DND-41 (cell line): ENCODE measurements around the gene SND1.

Experiments
- ATAC-seq: fragments of 200-7000 bp; cut with Tn5 transposase; 3 replicates; pipeline ENCODE4 v1.9.1; 2021; ENCODE audit warnings: low read depth; ENCODE audit not compliant: insufficient read depth
- DNase-seq: peaks from one replicate; pipeline ENCODE4 v3.0.0-alpha.2; 2020
- H2AFZ ChIP-seq: 2 replicates; pipeline ENCODE4 v1.6.0; 2012; ENCODE audit warnings: low read depth, low read length
- H3K27ac ChIP-seq: 2 replicates; pipeline ENCODE4 v1.5.1; 2012; ENCODE audit warnings: low read length, inconsistent platforms
- H3K27me3 ChIP-seq: fragments of 200-600 bp; sonication (generic); 2 replicates; pipeline ENCODE4 v1.6.0; 2012; ENCODE audit warnings: low read length, mild to moderate bottlenecking, inconsistent platforms; ENCODE audit not compliant: insufficient read depth, poor library complexity
- H3K36me3 ChIP-seq: 2 replicates; pipeline ENCODE4 v1.5.1; 2012; ENCODE audit warnings: low read length, inconsistent platforms; ENCODE audit not compliant: insufficient read depth
- H3K4me1 ChIP-seq: 2 replicates; pipeline ENCODE4 v1.5.1; 2012; ENCODE audit warnings: mild to moderate bottlenecking, low read length; ENCODE audit not compliant: insufficient read depth
- H3K4me2 ChIP-seq: 2 replicates; pipeline ENCODE4 v1.6.0; 2012; ENCODE audit warnings: mild to moderate bottlenecking, moderate library complexity, low read length, inconsistent platforms; ENCODE audit not compliant: insufficient read depth
- H3K4me3 ChIP-seq, 2 experiments: fragments of 200-600 bp in 1 of 2; shearing (Covaris generic) in 1 of 2; 2 replicates each; pipeline ENCODE4 v1.5.1; 2012 to 2016; ENCODE audit warnings: inconsistent platforms in 2 of 2, low read length in 2 of 2, mild to moderate bottlenecking in 2 of 2, low read depth in 1 of 2, moderate library complexity in 1 of 2
- H3K79me2 ChIP-seq: 2 replicates; pipeline ENCODE4 v1.6.0; 2012; ENCODE audit warnings: low read length, inconsistent platforms; ENCODE audit not compliant: insufficient read depth
- H3K9ac ChIP-seq: 2 replicates; pipeline ENCODE4 v1.6.0; 2012; ENCODE audit warnings: low read depth, mild to moderate bottlenecking, inconsistent platforms, low read length, moderate library complexity
- H3K9me3 ChIP-seq: 2 replicates; pipeline ENCODE4 v1.5.1; 2012; ENCODE audit warnings: low read length, moderate library complexity, mild to moderate bottlenecking, inconsistent platforms; ENCODE audit not compliant: insufficient read depth, severe bottlenecking
- H4K20me1 ChIP-seq: 2 replicates; pipeline ENCODE4 v1.6.0; 2012; ENCODE audit warnings: low read length; ENCODE audit not compliant: insufficient read depth
- CTCF ChIP-seq: IDR thresholded peaks from 2 replicates; pipeline ENCODE4 v1.5.1; 2012; ENCODE audit warnings: borderline replicate concordance, low read length, moderate library complexity, mild to moderate bottlenecking; ENCODE audit not compliant: poor library complexity, severe bottlenecking; ENCODE audit errors: extremely low read depth
- EZH2 ChIP-seq: IDR thresholded peaks from 3 replicates; pipeline ENCODE4 v1.6.1; 2012; ENCODE audit warnings: borderline replicate concordance, low read depth, mild to moderate bottlenecking, moderate library complexity, low read length, inconsistent platforms; ENCODE audit not compliant: severe bottlenecking

Gene SND1

GRCh38 chr7:127782654-127783559 is 130.9 kb downstream of the SND1 start:
- Histone ChIP-seq H3K9me3 (no peaks in the 10 kb centered on the region), H3K9ac (no peak overlapping the region), H3K4me2 (no peak overlapping the region), H3K27me3 (no peaks in the 10 kb centered on the region), H3K4me3 (no peak overlapping the region), H3K79me2 (peaks cover 4% of the 10 kb centered on the region; the same call in 1 of the 2 replicates), H2AFZ (no peak overlapping the region), H3K4me1 (no peaks in the 10 kb centered on the region), H3K27ac (no peak overlapping the region), H3K36me3 (peaks cover 5% of the 10 kb centered on the region; the same call in 1 of the 2 replicates), H4K20me1 (peaks cover 15% of the 10 kb centered on the region; the same call in 1 of the 2 replicates)
- ATAC-seq (no peak), DNase-seq (no peak)
- TF ChIP-seq EZH2 (no peak), CTCF (no peak)

- no peak for DNase-seq
Measured at GRCh38 chr7:127786184-127786583, 134.2 kb downstream of the SND1 start.

GRCh38 chr7:127789031-127789430 is 137.0 kb downstream of the SND1 start:
- H4K20me1 ChIP-seq = peaks cover 26% of the 10 kb centered on the region
- ATAC-seq (no peak), DNase-seq (no peak)
- H3K4me2 ChIP-seq = no peak overlapping the region
- no peaks in the 10 kb centered on the region for H3K9me3 ChIP-seq
- H3K27me3 ChIP-seq = no peaks in the 10 kb centered on the region
- H3K4me3 ChIP-seq = no peak overlapping the region
- no peak overlapping the region for H2AFZ ChIP-seq
- TF ChIP-seq CTCF = no peak
- no peak for TF ChIP-seq EZH2
- no peak overlapping the region for H3K9ac ChIP-seq
- H3K4me1 ChIP-seq = no peaks in the 10 kb centered on the region
- H3K36me3 ChIP-seq = peaks cover 5% of the 10 kb centered on the region; the same call in 1 of the 2 replicates
- peaks cover 8% of the 10 kb centered on the region; the same call in 1 of the 2 replicates for H3K79me2 ChIP-seq
- H3K27ac ChIP-seq = no peak overlapping the region

More at GRCh38 chr7:127786184-127786583, 134.2 kb downstream of the SND1 start:
- no peak overlapping the region for H3K9ac ChIP-seq
- H3K4me1 ChIP-seq = no peaks in the 10 kb centered on the region
- ATAC-seq = no peak
- no peak overlapping the region for H3K4me3 ChIP-seq
- no peaks in the 10 kb centered on the region for H3K9me3 ChIP-seq
- peaks cover 20% of the 10 kb centered on the region for H4K20me1 ChIP-seq
- no peaks in the 10 kb centered on the region for H3K27me3 ChIP-seq
- no peak overlapping the region for H3K27ac ChIP-seq
- H2AFZ ChIP-seq = no peak overlapping the region
- peaks cover 5% of the 10 kb centered on the region; the same call in 1 of the 2 replicates for H3K36me3 ChIP-seq
- H3K4me2 ChIP-seq = no peak overlapping the region
- no peak for TF ChIP-seq EZH2
- TF ChIP-seq CTCF = no peak
- H3K79me2 ChIP-seq = peaks cover 6% of the 10 kb centered on the region; the same call in 1 of the 2 replicates
